Mesendoderm (in vitro differentiated cells): Measurements from ENCODE around the gene SLCO2A1.

Source experiments
- DNase-seq: peaks from one replicate; pipeline ENCODE4 v3.0.0; 2013
- H2AK5ac ChIP-seq: 2 replicates; pipeline ENCODE4 v1.6.1; 2013; ENCODE audit warnings: low read length, inconsistent platforms
- H2BK120ac ChIP-seq: 2 replicates; pipeline ENCODE4 v1.6.1; 2013; ENCODE audit warnings: low read depth, mild to moderate bottlenecking, low read length, moderate library complexity, mixed read lengths
- H2BK15ac ChIP-seq: replicated peaks from 2 replicates; pipeline ENCODE4 v1.6.1; 2013; ENCODE audit warnings: low read depth, mild to moderate bottlenecking, moderate library complexity
- H2BK5ac ChIP-seq: 2 replicates; pipeline ENCODE4 v1.6.1; 2013; ENCODE audit warnings: low read length, inconsistent platforms
- H3K18ac ChIP-seq: 2 replicates; pipeline ENCODE4 v1.6.1; 2013; ENCODE audit warnings: mild to moderate bottlenecking, low read length, mixed read lengths
- H3K23ac ChIP-seq: one replicate; pipeline ENCODE4 v1.6.1; 2013; ENCODE audit warnings: low read length
- H3K27ac ChIP-seq: 2 replicates; pipeline ENCODE4 v1.5.1; 2013; ENCODE audit warnings: low read depth, mild to moderate bottlenecking, inconsistent platforms, low read length, moderate library complexity
- H3K27me3 ChIP-seq: 2 replicates; pipeline ENCODE4 v1.6.1; 2013; ENCODE audit warnings: low read length, control low read depth, mild to moderate bottlenecking, inconsistent platforms; ENCODE audit not compliant: insufficient read depth, poor library complexity
- H3K36me3 ChIP-seq: 2 replicates; pipeline ENCODE4 v1.6.1; 2013; ENCODE audit warnings: low read length, inconsistent platforms; ENCODE audit not compliant: control insufficient read depth, insufficient read depth
- H3K4ac ChIP-seq: one replicate; pipeline ENCODE4 v1.6.1; 2013; ENCODE audit warnings: low read depth, mild to moderate bottlenecking, low read length, moderate library complexity
- H3K4me1 ChIP-seq: 2 replicates; pipeline ENCODE4 v1.6.1; 2013; ENCODE audit warnings: low read depth, low read length, inconsistent platforms; ENCODE audit not compliant: control insufficient read depth
- H3K4me2 ChIP-seq: 2 replicates; pipeline ENCODE4 v1.6.1; 2013; ENCODE audit warnings: low read length
- H3K4me3 ChIP-seq: 2 replicates; pipeline ENCODE4 v1.5.1; 2013; ENCODE audit warnings: mild to moderate bottlenecking, low read length
- H3K56ac ChIP-seq: one replicate; pipeline ENCODE4 v1.6.1; 2013; ENCODE audit warnings: low read length
- H3K79me1 ChIP-seq: 2 replicates; pipeline ENCODE4 v1.6.1; 2013; ENCODE audit warnings: low read length, inconsistent platforms
- H3K79me2 ChIP-seq: 2 replicates; pipeline ENCODE4 v1.6.1; 2013; ENCODE audit warnings: mild to moderate bottlenecking, low read length; ENCODE audit not compliant: control insufficient read depth, insufficient read depth
- H3K9ac ChIP-seq: 2 replicates; pipeline ENCODE4 v1.6.1; 2013; ENCODE audit warnings: low read length, inconsistent platforms
- H4K5ac ChIP-seq: one replicate; pipeline ENCODE4 v1.6.1; 2013; ENCODE audit warnings: low read length
- H4K8ac ChIP-seq: one replicate; pipeline ENCODE4 v1.6.1; 2013; ENCODE audit warnings: low read depth, mild to moderate bottlenecking, control low read depth, low read length, moderate library complexity
- WGBS: extraction: QIAGEN DNeasy Blood & Tissue Kit; methylation state at CpG from one replicate; pipeline ENCODE4 v1.1.7; 2013; ENCODE audit warnings: low lambda C conversion rate, missing lambda C conversion rate; ENCODE audit not compliant: insufficient coverage; ENCODE audit errors: extremely low coverage; 5-methylcytosine and 5-hydroxymethylcytosine counted together

Gene SLCO2A1

DNA sequence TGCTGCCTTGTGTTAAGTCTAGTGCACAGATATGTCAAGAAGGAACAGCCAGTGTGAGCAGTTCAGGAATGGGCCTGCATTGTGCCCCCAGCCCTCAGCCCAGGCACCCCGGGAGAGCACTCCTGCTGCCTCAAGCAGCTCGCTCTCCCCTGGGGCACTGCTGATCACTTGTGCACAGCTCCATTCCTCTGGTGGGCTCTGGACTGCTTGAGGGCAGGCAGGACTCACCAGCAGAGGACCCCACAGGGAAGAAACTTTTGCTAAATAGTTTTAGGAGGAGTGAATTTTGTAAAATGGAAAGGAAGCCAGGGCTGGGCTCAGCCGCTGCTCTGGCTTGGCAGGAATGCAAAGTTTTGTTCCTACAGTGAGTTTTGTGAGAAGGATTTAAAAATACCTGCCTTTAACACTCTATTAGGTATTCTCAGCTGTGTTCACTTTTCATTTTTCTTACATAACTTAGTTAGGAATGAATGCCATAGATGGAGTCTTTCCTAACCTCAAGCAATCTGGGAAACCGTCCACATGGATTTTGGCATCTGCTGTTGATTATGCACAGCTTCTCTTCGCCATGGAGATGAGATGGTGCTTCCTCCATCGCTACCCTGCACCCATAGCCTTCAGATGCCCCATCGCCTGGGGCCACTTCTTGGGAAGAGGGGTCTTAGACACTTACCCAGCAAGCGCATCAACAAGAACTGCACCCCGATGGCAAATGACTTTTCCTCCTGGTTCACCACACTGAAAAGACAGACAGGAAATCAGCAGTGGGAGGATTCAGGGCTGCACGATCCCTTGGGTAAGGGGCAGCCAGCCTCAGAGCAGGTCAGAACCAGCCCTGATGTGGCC is 91.7 kb downstream of the SLCO2A1 start:
- Histone ChIP-seq H2BK120ac (no peak overlapping the region), H4K8ac (no peak overlapping the region), H3K4me2 (no peak overlapping the region), H3K79me1 (no peaks in the 10 kb centered on the region), H3K4ac (no peak overlapping the region), H3K4me1 (no peaks in the 10 kb centered on the region), H3K27ac (no peak overlapping the region), H3K23ac (no peak overlapping the region), H2AK5ac (no peak overlapping the region), H3K56ac (no peak overlapping the region), H3K36me3 (peaks cover 8% of the 10 kb centered on the region), H3K27me3 (no peaks in the 10 kb centered on the region), H2BK5ac (no peak overlapping the region), H4K5ac (no peak overlapping the region), H3K9ac (no peak overlapping the region), H3K4me3 (no peak overlapping the region), H2BK15ac (no peak overlapping the region), H3K79me2 (no peaks in the 10 kb centered on the region), H3K18ac (no peak overlapping the region)
- no CpG with 5 or more reads among the region's 10 CpGs for WGBS
- no peak for DNase-seq

GRCh38 chr3:133937061-133937686 is 92.6 kb downstream of the SLCO2A1 start:
- H2BK15ac ChIP-seq: no peak overlapping the region
- no peak overlapping the region for H3K4me2 ChIP-seq
- no peak overlapping the region for H4K5ac ChIP-seq
- no peaks in the 10 kb centered on the region for H3K79me2 ChIP-seq
- H3K27ac ChIP-seq: no peak overlapping the region
- no peak overlapping the region for H3K4ac ChIP-seq
- H3K56ac ChIP-seq: no peak overlapping the region
- no peak overlapping the region for H2BK5ac ChIP-seq
- H3K4me1 ChIP-seq: no peaks in the 10 kb centered on the region
- no peak overlapping the region for H2BK120ac ChIP-seq
- no peak overlapping the region for H3K18ac ChIP-seq
- H3K79me1 ChIP-seq: no peaks in the 10 kb centered on the region
- H3K4me3 ChIP-seq: no peak overlapping the region
- no peaks in the 10 kb centered on the region for H3K27me3 ChIP-seq
- H3K9ac ChIP-seq: no peak overlapping the region
- no peak for DNase-seq
- no peak overlapping the region for H2AK5ac ChIP-seq
- H3K36me3 ChIP-seq: peaks cover 7% of the 10 kb centered on the region
- no CpG with 5 or more reads among the region's 8 CpGs for WGBS
- no peak overlapping the region for H4K8ac ChIP-seq
- H3K23ac ChIP-seq: no peak overlapping the region

GRCh38 chr3:133935843-133936769 is 93.6 kb downstream of the SLCO2A1 start:
- no peak overlapping the region for H3K23ac ChIP-seq
- no CpG with 5 or more reads among the region's 13 CpGs for WGBS
- H2BK5ac ChIP-seq: no peak overlapping the region
- no peak for DNase-seq
- H2BK15ac ChIP-seq: no peak overlapping the region
- no peak overlapping the region for H4K8ac ChIP-seq
- H3K79me2 ChIP-seq: no peaks in the 10 kb centered on the region
- H3K56ac ChIP-seq: no peak overlapping the region
- no peak overlapping the region for H3K9ac ChIP-seq
- H3K4me2 ChIP-seq: no peak overlapping the region
- no peak overlapping the region for H3K4ac ChIP-seq
- no peaks in the 10 kb centered on the region for H3K79me1 ChIP-seq
- no peak overlapping the region for H3K27ac ChIP-seq
- H2BK120ac ChIP-seq: no peak overlapping the region
- H3K27me3 ChIP-seq: no peaks in the 10 kb centered on the region
- no peaks in the 10 kb centered on the region for H3K4me1 ChIP-seq
- H3K4me3 ChIP-seq: no peak overlapping the region
- no peak overlapping the region for H2AK5ac ChIP-seq
- peaks cover 7% of the 10 kb centered on the region for H3K36me3 ChIP-seq
- no peak overlapping the region for H3K18ac ChIP-seq
- no peak overlapping the region for H4K5ac ChIP-seq

GRCh38 chr3:133934996-133935842 is 94.5 kb downstream of the SLCO2A1 start:
- H3K23ac ChIP-seq: no peak overlapping the region
- no peak overlapping the region for H4K8ac ChIP-seq
- H3K18ac ChIP-seq: no peak overlapping the region
- H3K4ac ChIP-seq: no peak overlapping the region
- H2BK120ac ChIP-seq: no peak overlapping the region
- no peak for DNase-seq
- H3K56ac ChIP-seq: no peak overlapping the region
- H3K4me2 ChIP-seq: no peak overlapping the region
- no peak overlapping the region for H2AK5ac ChIP-seq
- H3K79me1 ChIP-seq: no peaks in the 10 kb centered on the region
- H2BK5ac ChIP-seq: no peak overlapping the region
- H3K9ac ChIP-seq: no peak overlapping the region
- H3K79me2 ChIP-seq: no peaks in the 10 kb centered on the region
- H2BK15ac ChIP-seq: no peak overlapping the region
- H3K4me3 ChIP-seq: no peak overlapping the region
- no peaks in the 10 kb centered on the region for H3K4me1 ChIP-seq
- H3K27me3 ChIP-seq: no peaks in the 10 kb centered on the region
- H4K5ac ChIP-seq: no peak overlapping the region
- WGBS: no CpG with 5 or more reads among the region's 11 CpGs
- no peak overlapping the region for H3K27ac ChIP-seq
- H3K36me3 ChIP-seq: peaks cover 3% of the 10 kb centered on the region
